H1 (cell line): ENCODE measurements around the gene MLF2. TPM values are rescaled to one million over a fixed set of nuclear protein-coding genes. Genes with fewer than 3 reads are reported as not detected.

Experiments used
- NRF1 ChIP-seq: IDR thresholded peaks from 2 replicates; pipeline ENCODE4 v1.6.1; 2011; ENCODE audit warnings: mild to moderate bottlenecking, low read depth, low read length, improper control_type of control experiment
- TAF1 ChIP-seq: IDR thresholded peaks from 2 replicates; pipeline ENCODE4 v1.6.1; 2011; ENCODE audit warnings: mild to moderate bottlenecking, low read depth, low read length
- TBP ChIP-seq: IDR thresholded peaks from 2 replicates; pipeline ENCODE4 v1.6.1; 2011; ENCODE audit warnings: low read depth, low read length, improper control_type of control experiment
- polyA plus RNA-seq, 7 experiments: library from polyadenylated mRNA; depleted of rRNA in 3 of 7; stranded (reverse) in 5 of 7; unstranded in 2 of 7; fragments of >200 nt in 5 of 7; fragments of 200-250 nt in 2 of 7; gene quantifications; 1 replicate in 5 of 7; 2 replicates in 1 of 7; 4 replicates in 1 of 7; pipeline versions ENCODE4 v1.2.1 to v1.2.3, GENCODE V29; 2011 to 2013; ENCODE audit warnings: missing spikeins in 2 of 7, mixed read lengths in 2 of 7
- small RNA-seq: library from polyadenylated mRNA; stranded (forward); fragments of <200 nt; extraction: miRNeasy Mini kit (QIAGEN cat#:217004); gene quantifications from one replicate; pipeline ENCODE3, GENCODE V24; 2013; ENCODE audit not compliant: insufficient read depth
- total RNA-seq: library from RNA; stranded (reverse); fragmentation: NEBNext Ultra II Directional; extraction: Animal tissue kit (Norgen Biotek cat#: 25700); gene quantifications from 2 replicates; pipeline ENCODE4 v1.2.1, GENCODE V29; 2021

MLF2 gene
- total and polyA plus RNA-seq, 2 of the 8 experiments (the other 6 are each of a cell fraction or from before 2014, with no cell fraction given) = 229 to 401 TPM

- TF ChIP-seq NRF1 (no peak), TBP (no peak), TAF1 (no peak)
Measured at GRCh38 chr12:6698352-6699046, 54.4 kb downstream of the MLF2 start (continued).

Small RNA genes within 50 kb of the gene (small RNA-seq; reads per million reads assigned to genes)
- gene RNU6-781P = not detected

Other genes with a start within 250 kb of the MLF2 start
- 5,175 and 5,215 TPM in 2 replicates for gene GAPDH, start 218.6 kb downstream of the MLF2 start, total RNA-seq
- 15,878 and 16,791 TPM in 2 replicates for gene GAPDH, start 218.6 kb downstream of the MLF2 start, polyA plus RNA-seq (2011; rRNA removed)
- gene IFFO1, start 197.1 kb downstream of the MLF2 start, total RNA-seq = 11.8 and 12.2 TPM in 2 replicates
- gene IFFO1, start 197.1 kb downstream of the MLF2 start, polyA plus RNA-seq (2011; rRNA removed) = 12.8 and 16.4 TPM in 2 replicates
- gene NOP2, start 184.8 kb downstream of the MLF2 start, total RNA-seq = 82.6 and 85.6 TPM in 2 replicates
- gene NOP2, start 184.8 kb downstream of the MLF2 start, polyA plus RNA-seq (2011; rRNA removed) = 34.4 and 35.4 TPM in 2 replicates
- gene CHD4, start 145.8 kb downstream of the MLF2 start, total RNA-seq = 305 and 330 TPM in 2 replicates
- gene CHD4, start 145.8 kb downstream of the MLF2 start, polyA plus RNA-seq (2011; rRNA removed) = 198 and 214 TPM in 2 replicates
- 0.22 and 0.23 TPM in 2 replicates for gene LPAR5, start 117.2 kb downstream of the MLF2 start, total RNA-seq
- 0.24 and 0.63 TPM in 2 replicates for gene LPAR5, start 117.2 kb downstream of the MLF2 start, polyA plus RNA-seq (2011; rRNA removed)
- gene ACRBP, start 105.7 kb downstream of the MLF2 start, total RNA-seq = 0.80 and 1.2 TPM in 2 replicates
- 5.2 and 8.9 TPM in 2 replicates for gene ACRBP, start 105.7 kb downstream of the MLF2 start, polyA plus RNA-seq (2011; rRNA removed)
- gene ING4, start 90.0 kb downstream of the MLF2 start, total RNA-seq = 21.7 and 22.9 TPM in 2 replicates
- gene ING4, start 90.0 kb downstream of the MLF2 start, polyA plus RNA-seq (2011; rRNA removed) = 28.6 and 29.3 TPM in 2 replicates
- 59.6 and 60.1 TPM in 2 replicates for gene ZNF384, start 63.8 kb downstream of the MLF2 start, total RNA-seq
- gene ZNF384, start 63.8 kb downstream of the MLF2 start, polyA plus RNA-seq (2011; rRNA removed) = 59.0 and 75.1 TPM in 2 replicates
- gene PIANP, start 52.3 kb downstream of the MLF2 start, total RNA-seq = 9.8 and 15.3 TPM in 2 replicates
- gene PIANP, start 52.3 kb downstream of the MLF2 start, polyA plus RNA-seq (2011; rRNA removed) = 6.3 and 13.3 TPM in 2 replicates
- gene COPS7A, start 29.1 kb downstream of the MLF2 start, total RNA-seq = 43.3 and 44.5 TPM in 2 replicates
- 95.9 and 98.4 TPM in 2 replicates for gene COPS7A, start 29.1 kb downstream of the MLF2 start, polyA plus RNA-seq (2011; rRNA removed)
- gene PTMS, start 13.2 kb upstream of the MLF2 start, total RNA-seq = 444 and 486 TPM in 2 replicates
- 553 and 999 TPM in 2 replicates for gene PTMS, start 13.2 kb upstream of the MLF2 start, polyA plus RNA-seq (2011; rRNA removed)
- 2.8 and 3.1 TPM in 2 replicates for gene LAG3, start 19.4 kb upstream of the MLF2 start, total RNA-seq
- 1.1 and 2.5 TPM in 2 replicates for gene LAG3, start 19.4 kb upstream of the MLF2 start, polyA plus RNA-seq (2011; rRNA removed)
- gene CD4, start 36.4 kb upstream of the MLF2 start, total RNA-seq = 3.2 and 3.4 TPM in 2 replicates
- 5.1 and 5.6 TPM in 2 replicates for gene CD4, start 36.4 kb upstream of the MLF2 start, polyA plus RNA-seq (2011; rRNA removed)
- gene GPR162, start 68.7 kb upstream of the MLF2 start, total RNA-seq = 8.6 and 8.8 TPM in 2 replicates
- 7.3 and 9.5 TPM in 2 replicates for gene GPR162, start 68.7 kb upstream of the MLF2 start, polyA plus RNA-seq (2011; rRNA removed)
- 42.4 and 43.5 TPM in 2 replicates for gene P3H3, start 75.3 kb upstream of the MLF2 start, total RNA-seq
- gene P3H3, start 75.3 kb upstream of the MLF2 start, polyA plus RNA-seq (2011; rRNA removed) = 22.9 and 40.9 TPM in 2 replicates
- gene GNB3, start 87.8 kb upstream of the MLF2 start, total RNA-seq = 9.0 and 9.9 TPM in 2 replicates
- 9.9 and 13.9 TPM in 2 replicates for gene GNB3, start 87.8 kb upstream of the MLF2 start, polyA plus RNA-seq (2011; rRNA removed)
- gene CDCA3, start 98.1 kb upstream of the MLF2 start, total RNA-seq = 47.4 and 47.7 TPM in 2 replicates
- 71.2 and 77.0 TPM in 2 replicates for gene CDCA3, start 98.1 kb upstream of the MLF2 start, polyA plus RNA-seq (2011; rRNA removed)
- 148 and 159 TPM in 2 replicates for gene USP5, start 99.0 kb upstream of the MLF2 start, total RNA-seq
- 66.5 and 83.9 TPM in 2 replicates for gene USP5, start 99.0 kb upstream of the MLF2 start, polyA plus RNA-seq (2011; rRNA removed)
- 902 and 910 TPM in 2 replicates for gene TPI1, start 114.4 kb upstream of the MLF2 start, total RNA-seq
- gene TPI1, start 114.4 kb upstream of the MLF2 start, polyA plus RNA-seq (2011; rRNA removed) = 2,591 and 3,018 TPM in 2 replicates
- gene SPSB2, start 120.2 kb upstream of the MLF2 start, total RNA-seq = 13.0 and 13.9 TPM in 2 replicates
- gene SPSB2, start 120.2 kb upstream of the MLF2 start, polyA plus RNA-seq (2011; rRNA removed) = 23.2 and 31.6 TPM in 2 replicates
- gene LRRC23, start 151.7 kb upstream of the MLF2 start, total RNA-seq = 2.5 and 2.9 TPM in 2 replicates
- 3.5 and 3.6 TPM in 2 replicates for gene LRRC23, start 151.7 kb upstream of the MLF2 start, polyA plus RNA-seq (2011; rRNA removed)
- 90.9 and 92.4 TPM in 2 replicates for gene ENO2, start 161.4 kb upstream of the MLF2 start, total RNA-seq
- 102 and 126 TPM in 2 replicates for gene ENO2, start 161.4 kb upstream of the MLF2 start, polyA plus RNA-seq (2011; rRNA removed)
- 69.6 and 73.4 TPM in 2 replicates for gene ATN1, start 174.8 kb upstream of the MLF2 start, total RNA-seq
- gene ATN1, start 174.8 kb upstream of the MLF2 start, polyA plus RNA-seq (2011; rRNA removed) = 20.6 and 43.0 TPM in 2 replicates
- not detected in 2 replicates for gene RNU7-1, start 190.7 kb upstream of the MLF2 start, total RNA-seq
- gene RNU7-1, start 190.7 kb upstream of the MLF2 start, polyA plus RNA-seq (2011; rRNA removed) = not detected in 2 replicates
- gene C12orf57, start 190.9 kb upstream of the MLF2 start, total RNA-seq = 174 and 185 TPM in 2 replicates
- 993 and 1,124 TPM in 2 replicates for gene C12orf57, start 190.9 kb upstream of the MLF2 start, polyA plus RNA-seq (2011; rRNA removed)
- 25.7 and 28.4 TPM in 2 replicates for gene PTPN6, start 198.2 kb upstream of the MLF2 start, total RNA-seq
- gene PTPN6, start 198.2 kb upstream of the MLF2 start, polyA plus RNA-seq (2011; rRNA removed) = 16.3 and 22.6 TPM in 2 replicates
- 360 and 368 TPM in 2 replicates for gene PHB2, start 217.5 kb upstream of the MLF2 start, total RNA-seq
- gene PHB2, start 217.5 kb upstream of the MLF2 start, polyA plus RNA-seq (2011; rRNA removed) = 579 and 626 TPM in 2 replicates
- 82.9 and 84.2 TPM in 2 replicates for gene EMG1, start 217.8 kb upstream of the MLF2 start, total RNA-seq
- gene EMG1, start 217.8 kb upstream of the MLF2 start, polyA plus RNA-seq (2011; rRNA removed) = 54.3 and 64.3 TPM in 2 replicates